ENCODE data around the gene ABO.
A peak's percentile ranks its signal among the peaks of the same experiment; 100 is the strongest.
"Not testable (repeated sequence)": the region's sequence is repeated elsewhere in the genome, so short reads cannot be mapped to it uniquely, and the experiment has no call there.

ABO gene

GRCh38 chr9:133238851-133239532 is 36.0 kb downstream of the ABO start:
- Histone ChIP-seq H3K27me3 (ENCODE audit: low read depth, low read length) (no peaks in the 10 kb centered on the region), H3K4me1 (ENCODE audit: control insufficient read depth in 1 of 2, insufficient read depth in 2 of 2, low read length in 2 of 2) (peaks cover 4 to 16% of the 10 kb centered on the region in 2 donors), H3K27ac (ENCODE audit: low read length) (peak overlapping the region; percentile 60), H3K9me3 (ENCODE audit: control insufficient read depth in 1 of 2, low read length in 2 of 2) (no peaks in the 10 kb centered on the region), H3K4me3 (ENCODE audit: low read depth in 1 of 2, low read length in 2 of 2) (peak overlapping the region; percentile 55 to 59), H3K36me3 (ENCODE audit: control insufficient read depth in 1 of 2, insufficient read depth in 2 of 2, low read length in 2 of 2) (no peaks in the 10 kb centered on the region)

GRCh38 chr9:133238272-133238850 is 36.6 kb downstream of the ABO start:
- no peaks in the 10 kb centered on the region for H3K36me3 ChIP-seq (ENCODE audit: control insufficient read depth in 1 of 2, insufficient read depth in 2 of 2, low read length in 2 of 2)
- H3K27me3 ChIP-seq (ENCODE audit: low read depth, low read length) = no peaks in the 10 kb centered on the region
- peak overlapping the region; percentile 55 to 59 for H3K4me3 ChIP-seq (ENCODE audit: low read depth in 1 of 2, low read length in 2 of 2)
- no peaks in the 10 kb centered on the region for H3K9me3 ChIP-seq (ENCODE audit: control insufficient read depth in 1 of 2, low read length in 2 of 2)
- H3K27ac ChIP-seq (ENCODE audit: low read length) = peak overlapping the region; percentile 60
- peaks cover 4 to 16% of the 10 kb centered on the region in 2 donors for H3K4me1 ChIP-seq (ENCODE audit: control insufficient read depth in 1 of 2, insufficient read depth in 2 of 2, low read length in 2 of 2)

- no peaks in the 10 kb centered on the region for H3K36me3 ChIP-seq (ENCODE audit: control insufficient read depth in 1 of 2, insufficient read depth in 2 of 2, low read length in 2 of 2)
- no peaks in the 10 kb centered on the region for H3K27me3 ChIP-seq (ENCODE audit: low read depth, low read length)
- H3K27ac ChIP-seq (ENCODE audit: low read length) = peak overlapping the region; percentile 16
- no peak overlapping the region for H3K4me3 ChIP-seq (ENCODE audit: low read depth in 1 of 2, low read length in 2 of 2)
- H3K9me3 ChIP-seq (ENCODE audit: control insufficient read depth in 1 of 2, low read length in 2 of 2) = no peaks in the 10 kb centered on the region
- peaks cover 4 to 16% of the 10 kb centered on the region in 2 donors for H3K4me1 ChIP-seq (ENCODE audit: control insufficient read depth in 1 of 2, insufficient read depth in 2 of 2, low read length in 2 of 2)
Measured at GRCh38 chr9:133237035-133237731, 37.8 kb downstream of the ABO start.

- not testable (repeated sequence) for H3K4me3 ChIP-seq (ENCODE audit: low read depth in 1 of 2, low read length in 2 of 2); H3K27ac ChIP-seq (ENCODE audit: low read length); H3K36me3 ChIP-seq (ENCODE audit: control insufficient read depth in 1 of 2, insufficient read depth in 2 of 2, low read length in 2 of 2); H3K9me3 ChIP-seq (ENCODE audit: control insufficient read depth in 1 of 2, low read length in 2 of 2); H3K27me3 ChIP-seq (ENCODE audit: low read depth, low read length)
- peaks cover 4 to 16% of the 10 kb centered on the region in 2 donors for H3K4me1 ChIP-seq (ENCODE audit: control insufficient read depth in 1 of 2, insufficient read depth in 2 of 2, low read length in 2 of 2)
Measured at GRCh38 chr9:133236291-133237034, 38.5 kb downstream of the ABO start.

GRCh38 chr9:133235549-133236222 is 39.3 kb downstream of the ABO start:
- Histone ChIP-seq H3K36me3 (ENCODE audit: control insufficient read depth in 1 of 2, insufficient read depth in 2 of 2, low read length in 2 of 2) (no peaks in the 10 kb centered on the region), H3K9me3 (ENCODE audit: control insufficient read depth in 1 of 2, low read length in 2 of 2) (no peaks in the 10 kb centered on the region), H3K27me3 (ENCODE audit: low read depth, low read length) (no peaks in the 10 kb centered on the region), H3K4me3 (ENCODE audit: low read depth in 1 of 2, low read length in 2 of 2) (no peak overlapping the region), H3K4me1 (ENCODE audit: control insufficient read depth in 1 of 2, insufficient read depth in 2 of 2, low read length in 2 of 2) (peaks cover 4 to 16% of the 10 kb centered on the region in 2 donors), H3K27ac (ENCODE audit: low read length) (no peak overlapping the region)

GRCh38 chr9:133234577-133235322 is 40.3 kb downstream of the ABO start:
- Histone ChIP-seq H3K9me3 (ENCODE audit: control insufficient read depth in 1 of 2, low read length in 2 of 2) (no peaks in the 10 kb centered on the region), H3K27ac (ENCODE audit: low read length) (no peak overlapping the region), H3K36me3 (ENCODE audit: control insufficient read depth in 1 of 2, insufficient read depth in 2 of 2, low read length in 2 of 2) (no peaks in the 10 kb centered on the region), H3K4me3 (ENCODE audit: low read depth in 1 of 2, low read length in 2 of 2) (no peak overlapping the region), H3K4me1 (ENCODE audit: control insufficient read depth in 1 of 2, insufficient read depth in 2 of 2, low read length in 2 of 2) (peaks cover 4 to 16% of the 10 kb centered on the region in 2 donors), H3K27me3 (ENCODE audit: low read depth, low read length) (no peaks in the 10 kb centered on the region)

- Histone ChIP-seq H3K36me3 (ENCODE audit: control insufficient read depth in 1 of 2, insufficient read depth in 2 of 2, low read length in 2 of 2) (no peaks in the 10 kb centered on the region), H3K4me1 (ENCODE audit: control insufficient read depth in 1 of 2, insufficient read depth in 2 of 2, low read length in 2 of 2) (peaks cover 4 to 12% of the 10 kb centered on the region in 2 donors), H3K4me3 (ENCODE audit: low read depth in 1 of 2, low read length in 2 of 2) (no peak overlapping the region), H3K27ac (ENCODE audit: low read length) (no peak overlapping the region), H3K27me3 (ENCODE audit: low read depth, low read length) (no peaks in the 10 kb centered on the region), H3K9me3 (ENCODE audit: control insufficient read depth in 1 of 2, low read length in 2 of 2) (no peaks in the 10 kb centered on the region)
Measured at GRCh38 chr9:133233681-133234432, 41.1 kb downstream of the ABO start.

- not testable (repeated sequence) for H3K9me3 ChIP-seq (ENCODE audit: control insufficient read depth in 1 of 2, low read length in 2 of 2); H3K4me1 ChIP-seq (ENCODE audit: control insufficient read depth in 1 of 2, insufficient read depth in 2 of 2, low read length in 2 of 2); H3K4me3 ChIP-seq (ENCODE audit: low read depth in 1 of 2, low read length in 2 of 2)
Measured at GRCh38 chr9:133231934-133232568, 43.0 kb downstream of the ABO start.

GRCh38 chr9:133230514-133230913 is 44.5 kb downstream of the ABO start:
- not testable (repeated sequence) for H3K9me3 ChIP-seq (ENCODE audit: control insufficient read depth in 1 of 2, low read length in 2 of 2); H3K4me1 ChIP-seq (ENCODE audit: control insufficient read depth in 1 of 2, insufficient read depth in 2 of 2, low read length in 2 of 2); H3K36me3 ChIP-seq (ENCODE audit: control insufficient read depth in 1 of 2, insufficient read depth in 2 of 2, low read length in 2 of 2); H3K4me3 ChIP-seq (ENCODE audit: low read depth in 1 of 2, low read length in 2 of 2); H3K27ac ChIP-seq (ENCODE audit: low read length); H3K27me3 ChIP-seq (ENCODE audit: low read depth, low read length)

More at GRCh38 chr9:133231934-133232568, 43.0 kb downstream of the ABO start:
- not testable (repeated sequence) for H3K36me3 ChIP-seq (ENCODE audit: control insufficient read depth in 1 of 2, insufficient read depth in 2 of 2, low read length in 2 of 2); H3K27ac ChIP-seq (ENCODE audit: low read length); H3K27me3 ChIP-seq (ENCODE audit: low read depth, low read length)

GRCh38 chr9:133230093-133230492 is 44.9 kb downstream of the ABO start:
- Histone ChIP-seq H3K27me3 (ENCODE audit: low read depth, low read length) (no peaks in the 10 kb centered on the region), H3K36me3 (ENCODE audit: control insufficient read depth in 1 of 2, insufficient read depth in 2 of 2, low read length in 2 of 2) (no peaks in the 10 kb centered on the region), H3K4me3 (ENCODE audit: low read depth in 1 of 2, low read length in 2 of 2) (no peak overlapping the region), H3K4me1 (ENCODE audit: control insufficient read depth in 1 of 2, insufficient read depth in 2 of 2, low read length in 2 of 2) (no peaks in the 10 kb centered on the region), H3K9me3 (ENCODE audit: control insufficient read depth in 1 of 2, low read length in 2 of 2) (no peaks in the 10 kb centered on the region), H3K27ac (ENCODE audit: low read length) (no peak overlapping the region)
